Measurements from ENCODE around the gene IL10RA. TPM values are rescaled to one million over a fixed set of nuclear protein-coding genes. Genes with fewer than 3 reads are reported as not detected.
"Not testable (repeated sequence)": the region's sequence is repeated elsewhere in the genome, so short reads cannot be mapped to it uniquely, and the experiment has no call there.

IL10RA gene
- total RNA-seq, 2 donors from 2014 or later, result 59.8 to 83.6 TPM

DNA sequence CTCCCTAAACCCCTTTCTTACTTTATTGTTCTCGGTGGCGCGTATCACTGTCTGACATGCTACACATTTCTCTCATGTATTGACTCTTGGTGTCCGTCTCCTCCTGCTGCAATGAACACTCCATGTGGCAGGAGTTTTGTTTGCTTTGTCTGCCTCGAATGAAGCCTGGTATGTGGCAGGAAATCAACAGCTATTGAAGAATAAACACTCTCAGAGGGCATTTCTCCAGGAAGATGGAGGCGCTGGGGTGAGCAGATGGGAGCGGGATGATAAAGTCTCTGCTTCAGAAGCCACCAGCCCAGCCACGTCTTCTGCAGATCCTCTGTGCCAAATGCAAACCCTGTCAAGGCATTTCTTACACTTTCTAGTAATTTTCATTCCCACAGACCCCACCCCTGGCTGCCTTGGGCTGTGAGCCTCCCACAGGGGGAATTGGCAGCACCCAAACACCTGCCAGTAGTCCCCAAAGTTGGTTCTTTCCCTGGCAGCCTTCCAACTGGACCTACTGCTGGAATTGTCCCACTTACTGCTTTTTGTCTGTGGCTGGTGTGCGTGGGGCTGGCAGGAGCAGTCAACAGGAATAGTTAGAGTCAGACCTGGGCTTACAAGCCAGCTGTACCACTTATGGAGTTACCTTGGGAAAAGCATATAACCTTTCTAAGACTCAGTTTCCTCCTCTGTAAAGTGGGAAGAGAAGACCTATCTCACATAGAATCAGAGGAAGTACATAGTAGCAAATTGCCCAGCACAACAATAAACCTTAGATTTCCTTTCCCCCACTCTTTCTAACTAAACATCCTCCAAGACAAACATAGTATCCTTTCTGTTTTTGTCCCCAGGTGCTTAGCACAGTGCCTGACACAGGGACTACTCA is 13.3 kb upstream of the IL10RA start:
- H3K4me1 Mint-ChIP-seq (ENCODE audit: low read depth in 2 of 2), result peaks cover 57 to 71% of the 10 kb centered on the region in 2 donors
- DNase-seq (ENCODE audit: low spot score) (no peak), ATAC-seq (no peak)
- H3K27ac Mint-ChIP-seq, result peak overlapping the region; percentile 32 to 89
- no peaks in the 10 kb centered on the region for H3K36me3 Mint-ChIP-seq
- H3K4me3 Mint-ChIP-seq, result peak overlapping the region; percentile 23
- H3K9me3 Mint-ChIP-seq, result no peaks in the 10 kb centered on the region
- H3K27me3 Mint-ChIP-seq, result no peaks in the 10 kb centered on the region

DNA sequence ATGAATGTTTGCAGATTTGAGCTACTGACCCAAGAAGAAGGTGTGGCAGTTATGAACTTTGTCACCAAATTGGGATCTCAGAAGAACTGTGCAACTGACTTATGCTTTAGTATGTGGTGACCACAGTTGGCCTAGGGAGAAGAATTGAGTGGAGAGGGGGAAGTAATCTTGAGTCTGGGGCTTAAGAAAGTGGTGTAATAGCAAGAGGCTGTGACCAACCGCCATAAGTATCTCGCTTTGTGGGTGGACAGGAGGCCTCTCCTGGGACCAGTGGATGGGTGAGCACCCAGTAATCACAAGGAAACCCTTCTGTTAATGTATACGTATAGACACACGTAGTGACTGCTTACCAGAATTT is 12.7 kb upstream of the IL10RA start:
- Mint-ChIP-seq H3K4me1 (ENCODE audit: low read depth in 2 of 2) (peaks cover 57 to 71% of the 10 kb centered on the region in 2 donors), H3K27me3 (no peaks in the 10 kb centered on the region), H3K27ac (peak overlapping the region in 1 of 2 donors; percentile 32), H3K9me3 (no peaks in the 10 kb centered on the region), H3K4me3 (peak overlapping the region; percentile 23), H3K36me3 (no peaks in the 10 kb centered on the region)
- no peak for DNase-seq (ENCODE audit: low spot score)
- no peak for ATAC-seq

DNA sequence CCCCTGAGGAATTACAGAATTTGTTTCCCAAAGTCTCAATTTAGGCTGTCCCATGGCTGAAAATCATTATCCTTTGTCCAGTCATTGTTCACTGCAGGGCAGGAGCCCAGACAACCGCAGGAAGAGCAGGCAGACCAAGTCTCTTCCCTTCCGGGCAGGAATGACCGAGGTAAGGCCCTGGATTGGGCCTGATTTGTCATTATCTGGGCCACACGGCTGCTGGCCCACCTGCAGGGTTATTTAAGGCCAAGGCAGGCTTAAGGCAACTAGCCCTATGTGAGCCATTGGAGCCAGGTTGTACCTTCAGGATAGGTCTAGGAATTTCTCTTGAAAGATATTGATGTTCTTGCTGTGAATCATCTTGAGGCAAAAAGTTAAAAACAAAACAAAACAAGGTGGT is 9.7 kb upstream of the IL10RA start:
- DNase-seq (ENCODE audit: low spot score) (no peak), ATAC-seq (no peak)
- Mint-ChIP-seq H3K4me3 (no peak overlapping the region), H3K9me3 (no peaks in the 10 kb centered on the region), H3K4me1 (ENCODE audit: low read depth in 2 of 2) (peaks cover 48 to 59% of the 10 kb centered on the region in 2 donors), H3K36me3 (no peaks in the 10 kb centered on the region), H3K27me3 (no peaks in the 10 kb centered on the region), H3K27ac (peak overlapping the region in 1 of 2 donors; percentile 80)

DNA sequence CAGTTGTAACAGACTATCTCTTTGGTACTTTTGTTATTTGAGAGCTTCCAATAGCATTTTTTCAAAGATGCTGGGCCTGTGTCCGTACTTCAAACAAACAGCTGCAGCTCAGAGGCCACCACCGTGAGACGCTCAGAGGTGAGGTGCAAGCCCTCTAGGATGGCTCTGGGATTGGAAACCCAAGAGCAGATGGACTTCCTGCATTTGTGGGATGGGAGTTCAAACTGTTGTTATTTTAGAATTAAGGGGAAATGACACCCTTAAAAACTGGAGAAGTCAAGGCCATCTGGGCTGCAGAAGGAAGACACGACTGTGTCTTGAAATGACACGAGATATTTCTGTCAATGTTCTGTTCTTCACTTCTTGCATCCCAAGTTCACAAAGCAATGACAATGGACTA is 9.2 kb upstream of the IL10RA start:
- no peak for DNase-seq (ENCODE audit: low spot score)
- H3K9me3 Mint-ChIP-seq, result no peaks in the 10 kb centered on the region
- H3K27me3 Mint-ChIP-seq, result no peaks in the 10 kb centered on the region
- H3K36me3 Mint-ChIP-seq, result no peaks in the 10 kb centered on the region
- peak overlapping the region in 1 of 2 donors; percentile 80 for H3K27ac Mint-ChIP-seq
- peak overlapping the region; percentile 34 for H3K4me3 Mint-ChIP-seq
- H3K4me1 Mint-ChIP-seq (ENCODE audit: low read depth in 2 of 2), result peaks cover 51 to 62% of the 10 kb centered on the region in 2 donors
- ATAC-seq, result no peak

- H3K4me3 Mint-ChIP-seq; DNase-seq (ENCODE audit: low spot score); H3K9me3 Mint-ChIP-seq; H3K27me3 Mint-ChIP-seq; ATAC-seq; H3K36me3 Mint-ChIP-seq: not testable (repeated sequence)
- peaks cover 47 to 61% of the 10 kb centered on the region in 2 donors for H3K4me1 Mint-ChIP-seq (ENCODE audit: low read depth in 2 of 2)
- peak overlapping the region in 1 of 2 donors; percentile 80 for H3K27ac Mint-ChIP-seq
Observed at GRCh38 chr11:117977612-117978264, 8.5 kb upstream of the IL10RA start.

GRCh38 chr11:117978291-117978910 is 7.8 kb upstream of the IL10RA start:
- ATAC-seq; H3K9me3 Mint-ChIP-seq; H3K36me3 Mint-ChIP-seq; H3K27me3 Mint-ChIP-seq; DNase-seq (ENCODE audit: low spot score); H3K4me3 Mint-ChIP-seq: not testable (repeated sequence)
- Mint-ChIP-seq H3K27ac (peak overlapping the region in 1 of 2 donors; percentile 80), H3K4me1 (ENCODE audit: low read depth in 2 of 2) (peaks cover 47 to 60% of the 10 kb centered on the region in 2 donors)

GRCh38 chr11:117978991-117979390 is 7.2 kb upstream of the IL10RA start:
- H3K36me3 Mint-ChIP-seq, result no peaks in the 10 kb centered on the region
- H3K4me1 Mint-ChIP-seq (ENCODE audit: low read depth in 2 of 2), result peaks cover 50 to 63% of the 10 kb centered on the region in 2 donors
- no peaks in the 10 kb centered on the region for H3K9me3 Mint-ChIP-seq
- DNase-seq (ENCODE audit: low spot score), result no peak
- H3K27ac Mint-ChIP-seq, result peak overlapping the region; percentile 90 to 97
- no peak for ATAC-seq
- H3K27me3 Mint-ChIP-seq, result no peaks in the 10 kb centered on the region
- H3K4me3 Mint-ChIP-seq, result peak overlapping the region; percentile 79

DNA sequence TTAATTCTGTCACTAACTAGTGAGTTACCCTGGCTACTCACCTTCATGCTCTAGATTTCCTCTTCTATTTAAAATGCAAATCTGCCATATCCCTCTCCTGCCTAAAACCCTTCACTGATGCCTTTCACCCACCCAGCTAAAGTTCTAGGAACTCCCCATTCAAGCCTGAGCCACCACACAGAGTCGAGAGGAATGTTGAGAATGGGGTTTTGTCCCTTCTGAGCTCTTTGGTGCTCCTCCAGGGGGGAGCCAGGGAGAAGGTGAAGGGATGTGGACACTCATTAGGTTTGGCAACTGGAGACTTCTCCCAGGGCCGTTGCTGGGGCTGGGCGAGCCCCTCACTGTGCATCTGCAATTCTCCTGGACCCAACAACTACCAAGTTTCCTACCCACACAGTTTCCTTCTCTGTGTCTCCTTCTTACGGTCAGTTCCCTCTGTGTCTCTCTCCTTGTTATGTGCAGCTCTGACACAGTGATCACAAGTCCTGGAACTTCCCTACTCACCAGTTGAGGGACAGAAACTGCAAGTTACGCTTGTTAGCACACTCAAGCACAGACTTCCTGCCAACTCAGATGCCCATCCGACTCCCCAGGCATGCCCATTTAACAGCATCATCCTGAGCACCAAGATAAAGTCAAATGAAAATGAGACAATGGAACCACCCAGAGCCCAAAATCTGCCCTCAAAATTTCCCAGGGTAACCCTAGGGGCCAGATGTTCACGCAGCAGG is 6.5 kb upstream of the IL10RA start:
- Mint-ChIP-seq H3K36me3 (no peaks in the 10 kb centered on the region), H3K9me3 (no peaks in the 10 kb centered on the region), H3K27ac (peak overlapping the region; percentile 90 to 97), H3K4me3 (peak overlapping the region; percentile 79), H3K4me1 (ENCODE audit: low read depth in 2 of 2) (peaks cover 52 to 64% of the 10 kb centered on the region in 2 donors), H3K27me3 (no peaks in the 10 kb centered on the region)
- ATAC-seq, result peak; percentile 82 to 83
- DNase-seq (ENCODE audit: low spot score), result peak; percentile 75

- Mint-ChIP-seq H3K36me3 (no peaks in the 10 kb centered on the region), H3K4me1 (ENCODE audit: low read depth in 2 of 2) (peaks cover 56 to 68% of the 10 kb centered on the region in 2 donors), H3K9me3 (no peaks in the 10 kb centered on the region), H3K27ac (peak overlapping the region; percentile 90 to 97), H3K27me3 (no peaks in the 10 kb centered on the region), H3K4me3 (peak overlapping the region; percentile 79)
- DNase-seq (ENCODE audit: low spot score), result no peak
- ATAC-seq, result peak; percentile 3 to 21
Observed at GRCh38 chr11:117980280-117980679, 5.9 kb upstream of the IL10RA start.

- Mint-ChIP-seq H3K27me3 (no peaks in the 10 kb centered on the region), H3K4me3 (peak overlapping the region; percentile 79), H3K27ac (peak overlapping the region; percentile 90 to 97), H3K36me3 (no peaks in the 10 kb centered on the region), H3K9me3 (no peaks in the 10 kb centered on the region), H3K4me1 (ENCODE audit: low read depth in 2 of 2) (peaks cover 56 to 68% of the 10 kb centered on the region in 2 donors)
- ATAC-seq, result no peak
- DNase-seq (ENCODE audit: low spot score), result no peak
Observed at GRCh38 chr11:117980720-117981119, 5.5 kb upstream of the IL10RA start.

DNA sequence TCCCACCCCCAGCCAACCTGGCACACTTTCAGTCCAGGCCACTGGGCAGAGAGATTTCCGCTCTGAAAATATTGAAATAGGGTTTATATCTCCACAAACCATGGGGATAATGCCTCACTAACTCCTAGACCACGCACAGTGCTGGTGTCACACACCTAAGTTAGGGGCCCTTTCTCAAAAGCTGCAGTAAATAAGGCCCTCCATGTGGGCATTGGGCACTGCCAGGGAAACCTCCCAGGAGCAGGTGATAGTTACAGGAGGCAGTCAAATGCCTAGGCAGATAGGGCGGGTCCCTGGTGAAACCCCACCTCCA is 3.1 kb upstream of the IL10RA start:
- H3K4me3 Mint-ChIP-seq, result no peak overlapping the region
- H3K27me3 Mint-ChIP-seq, result no peaks in the 10 kb centered on the region
- H3K36me3 Mint-ChIP-seq, result peaks cover 7% of the 10 kb centered on the region
- H3K4me1 Mint-ChIP-seq (ENCODE audit: low read depth in 2 of 2), result peaks cover 68 to 73% of the 10 kb centered on the region in 2 donors
- DNase-seq (ENCODE audit: low spot score), result no peak
- no peak for ATAC-seq
- H3K27ac Mint-ChIP-seq, result peak overlapping the region; percentile 46 to 82
- no peaks in the 10 kb centered on the region for H3K9me3 Mint-ChIP-seq

DNA sequence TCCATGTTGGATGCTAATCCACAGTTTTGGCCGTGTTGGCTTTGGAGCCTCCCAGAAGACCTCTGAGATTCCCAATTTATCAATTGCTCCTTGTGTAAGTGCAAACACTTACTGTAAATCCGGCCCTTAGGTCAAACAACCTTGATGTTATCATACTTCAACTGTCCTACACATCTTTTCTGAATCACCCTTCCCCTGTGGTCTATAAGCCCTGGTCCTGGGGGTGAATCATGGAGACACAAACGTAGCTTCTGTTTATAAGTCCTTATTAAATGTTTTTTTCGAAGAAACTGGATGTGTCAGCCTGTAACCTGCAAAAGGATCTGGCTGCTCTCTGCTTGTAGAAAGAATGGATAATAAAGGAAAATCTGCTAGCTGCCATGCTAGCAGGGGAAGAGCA is 1.7 kb upstream of the IL10RA start:
- DNase-seq (ENCODE audit: low spot score), result no peak
- H3K36me3 Mint-ChIP-seq, result peaks cover 14% of the 10 kb centered on the region
- H3K27ac Mint-ChIP-seq, result peak overlapping the region; percentile 95 to 98
- ATAC-seq, result no peak
- H3K9me3 Mint-ChIP-seq, result no peaks in the 10 kb centered on the region
- H3K4me3 Mint-ChIP-seq, result peak overlapping the region; percentile 95
- no peaks in the 10 kb centered on the region for H3K27me3 Mint-ChIP-seq
- H3K4me1 Mint-ChIP-seq (ENCODE audit: low read depth in 2 of 2), result peaks cover 76 to 82% of the 10 kb centered on the region in 2 donors

GRCh38 chr11:117986981-117987574 is 884 bp downstream of the IL10RA start:
- peaks cover 29% of the 10 kb centered on the region for H3K36me3 Mint-ChIP-seq
- peak; percentile 82 for DNase-seq (ENCODE audit: low spot score)
- no peaks in the 10 kb centered on the region for H3K27me3 Mint-ChIP-seq
- peak overlapping the region; percentile 95 for H3K4me3 Mint-ChIP-seq
- peaks cover 77 to 81% of the 10 kb centered on the region in 2 donors for H3K4me1 Mint-ChIP-seq (ENCODE audit: low read depth in 2 of 2)
- no peaks in the 10 kb centered on the region for H3K9me3 Mint-ChIP-seq
- ATAC-seq, result peak; percentile 47 to 51
- peak overlapping the region; percentile 95 to 98 for H3K27ac Mint-ChIP-seq

All from natural killer cell treated with Interleukin-12 subunit alpha and Interleukin-12 subunit beta and Interleukin-15 and Interleukin-18, amount 100 ng/mL, for 72 hours (primary cell).